Prostate gland (tissue), 2 donors: Measurements from ENCODE around the gene AEN. TPM values are rescaled to one million over a fixed set of nuclear protein-coding genes. Genes with fewer than 3 reads are reported as not detected.

Experiments
- DNase-seq: peaks from one replicate; pipeline ENCODE4 v3.0.0-alpha.2; 2019; ENCODE audit warnings: low spot score
- H3K27ac ChIP-seq, 2 donors: fragments of 200-600 bp; sonication (generic); 2 replicates each; pipeline ENCODE4 v1.5.1; 2017 to 2019
- H3K27me3 ChIP-seq: fragments of 200-600 bp; sonication (generic); replicated peaks from 2 replicates; pipeline ENCODE4 v1.5.1; 2019; ENCODE audit not compliant: insufficient read depth
- H3K36me3 ChIP-seq, 2 donors: fragments of 200-600 bp; sonication (generic); 1 replicate in 1 of 2; 2 replicates in 1 of 2; pipeline versions ENCODE4 v1.5.1 to v1.8.1; 2017 to 2019
- H3K4me1 ChIP-seq: fragments of 200-600 bp; sonication (generic); replicated peaks from 2 replicates; pipeline ENCODE4 v1.5.1; 2019
- H3K4me3 ChIP-seq, 2 donors: fragments of 200-600 bp; sonication (generic); 2 replicates each; pipeline ENCODE4 v1.5.1; 2017 to 2019
- H3K9me3 ChIP-seq: fragments of 200-600 bp; sonication (generic); 2 replicates; pipeline ENCODE4 v1.5.1; 2017
- POLR2A ChIP-seq: fragments of 450-650 bp; IDR thresholded peaks from one replicate; pipeline ENCODE4 v1.6.1; 2016; ENCODE audit warnings: antibody characterized with exemption, mild to moderate bottlenecking
- POLR2AphosphoS5 ChIP-seq: sonication (generic); formaldehyde crosslinking; IDR thresholded peaks from one replicate; pipeline ENCODE4 v1.6.1; 2017; ENCODE audit warnings: antibody characterized with exemption
- WGBS: methylation state at CpG from one replicate; pipeline ENCODE4 v1.1.5; 2018; 5-methylcytosine and 5-hydroxymethylcytosine counted together
- intact Hi-C: fragments of 100-400 bp; cut with DNase I; formaldehyde crosslinking; loops from one replicate; pipeline ENCODE4 v1.14.2; 2022
- total RNA-seq, 2 donors: library from RNA; depleted of rRNA; stranded (reverse); fragments of >200 nt; gene quantifications; one replicate each; pipeline ENCODE4 v1.1.0, GENCODE V29; 2016
- TF ChIP-seq, protein P1 (sequence below), 4 experiments: fragments of 200-600 bp in 2 of 4; fragments of 450-650 bp in 2 of 4; sonication (generic) in 2 of 4; IDR thresholded peaks; 1 replicate in 3 of 4; 2 replicates in 1 of 4; pipeline ENCODE4 v1.5.1; 2016 to 2019; ENCODE audit warnings: antibody characterized with exemption in 4 of 4, mild to moderate bottlenecking in 2 of 4, moderate library complexity in 2 of 4

Gene AEN
- total RNA-seq, 2 donors from 2014 or later: 20.4 to 30.4 TPM

DNA sequence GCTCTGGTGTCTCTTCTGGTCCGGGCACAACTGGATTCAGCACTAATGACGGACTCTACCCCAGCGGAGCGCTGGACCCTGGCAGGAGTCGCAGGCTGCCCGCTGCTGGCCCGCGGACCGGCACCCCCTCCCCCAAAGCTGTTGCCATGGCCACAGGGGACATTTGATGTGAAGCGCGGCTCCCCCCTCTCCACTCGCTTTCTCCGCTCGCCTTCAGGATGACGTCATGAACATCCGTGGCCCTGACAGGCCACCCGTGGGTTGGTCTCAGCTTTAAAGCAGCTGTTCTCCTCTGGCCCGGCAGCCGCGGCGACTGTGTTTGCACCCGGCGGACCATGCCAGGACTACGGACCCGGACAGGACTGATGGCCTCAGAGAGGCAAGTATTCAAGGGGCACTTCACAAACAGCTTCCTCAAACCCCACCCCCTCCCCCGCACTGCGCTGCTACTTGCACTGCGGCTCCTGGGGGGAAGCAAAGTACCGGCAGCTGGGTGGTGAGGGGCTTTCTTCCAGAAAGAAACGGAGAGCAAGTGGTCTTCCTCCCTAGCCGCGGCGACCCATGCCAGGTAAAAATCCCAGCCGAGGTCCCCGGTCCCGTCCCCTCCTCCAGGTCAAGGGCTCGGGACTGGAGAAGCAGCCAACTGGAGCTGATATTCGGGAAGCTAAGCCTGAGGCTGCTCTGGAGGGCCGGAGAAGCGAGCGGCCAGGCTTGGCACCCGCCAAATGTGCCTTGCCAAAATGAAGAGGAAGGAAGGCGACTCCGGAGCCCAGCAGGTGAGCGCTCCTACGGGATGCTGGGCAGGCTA lies 16.6 kb upstream of the AEN start:
- no peak for DNase-seq
- H3K4me1 ChIP-seq: peaks cover 2% of the 10 kb centered on the region
- intact Hi-C loops: no loop called here
- H3K27me3 ChIP-seq: peaks cover 34% of the 10 kb centered on the region
- 1% methylated on average over 46 of the region's 46 CpGs for WGBS
- TF ChIP-seq POLR2A (no peak), POLR2AphosphoS5 (no peak)
- TF ChIP-seq, protein P1, sequence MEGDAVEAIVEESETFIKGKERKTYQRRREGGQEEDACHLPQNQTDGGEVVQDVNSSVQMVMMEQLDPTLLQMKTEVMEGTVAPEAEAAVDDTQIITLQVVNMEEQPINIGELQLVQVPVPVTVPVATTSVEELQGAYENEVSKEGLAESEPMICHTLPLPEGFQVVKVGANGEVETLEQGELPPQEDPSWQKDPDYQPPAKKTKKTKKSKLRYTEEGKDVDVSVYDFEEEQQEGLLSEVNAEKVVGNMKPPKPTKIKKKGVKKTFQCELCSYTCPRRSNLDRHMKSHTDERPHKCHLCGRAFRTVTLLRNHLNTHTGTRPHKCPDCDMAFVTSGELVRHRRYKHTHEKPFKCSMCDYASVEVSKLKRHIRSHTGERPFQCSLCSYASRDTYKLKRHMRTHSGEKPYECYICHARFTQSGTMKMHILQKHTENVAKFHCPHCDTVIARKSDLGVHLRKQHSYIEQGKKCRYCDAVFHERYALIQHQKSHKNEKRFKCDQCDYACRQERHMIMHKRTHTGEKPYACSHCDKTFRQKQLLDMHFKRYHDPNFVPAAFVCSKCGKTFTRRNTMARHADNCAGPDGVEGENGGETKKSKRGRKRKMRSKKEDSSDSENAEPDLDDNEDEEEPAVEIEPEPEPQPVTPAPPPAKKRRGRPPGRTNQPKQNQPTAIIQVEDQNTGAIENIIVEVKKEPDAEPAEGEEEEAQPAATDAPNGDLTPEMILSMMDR (IDR thresholded peaks at IDR 0.05): no peak
- H3K27ac ChIP-seq: no peak overlapping the region
- H3K36me3 ChIP-seq: no peaks in the 10 kb centered on the region
- H3K9me3 ChIP-seq: no peaks in the 10 kb centered on the region
- no peak overlapping the region for H3K4me3 ChIP-seq

DNA sequence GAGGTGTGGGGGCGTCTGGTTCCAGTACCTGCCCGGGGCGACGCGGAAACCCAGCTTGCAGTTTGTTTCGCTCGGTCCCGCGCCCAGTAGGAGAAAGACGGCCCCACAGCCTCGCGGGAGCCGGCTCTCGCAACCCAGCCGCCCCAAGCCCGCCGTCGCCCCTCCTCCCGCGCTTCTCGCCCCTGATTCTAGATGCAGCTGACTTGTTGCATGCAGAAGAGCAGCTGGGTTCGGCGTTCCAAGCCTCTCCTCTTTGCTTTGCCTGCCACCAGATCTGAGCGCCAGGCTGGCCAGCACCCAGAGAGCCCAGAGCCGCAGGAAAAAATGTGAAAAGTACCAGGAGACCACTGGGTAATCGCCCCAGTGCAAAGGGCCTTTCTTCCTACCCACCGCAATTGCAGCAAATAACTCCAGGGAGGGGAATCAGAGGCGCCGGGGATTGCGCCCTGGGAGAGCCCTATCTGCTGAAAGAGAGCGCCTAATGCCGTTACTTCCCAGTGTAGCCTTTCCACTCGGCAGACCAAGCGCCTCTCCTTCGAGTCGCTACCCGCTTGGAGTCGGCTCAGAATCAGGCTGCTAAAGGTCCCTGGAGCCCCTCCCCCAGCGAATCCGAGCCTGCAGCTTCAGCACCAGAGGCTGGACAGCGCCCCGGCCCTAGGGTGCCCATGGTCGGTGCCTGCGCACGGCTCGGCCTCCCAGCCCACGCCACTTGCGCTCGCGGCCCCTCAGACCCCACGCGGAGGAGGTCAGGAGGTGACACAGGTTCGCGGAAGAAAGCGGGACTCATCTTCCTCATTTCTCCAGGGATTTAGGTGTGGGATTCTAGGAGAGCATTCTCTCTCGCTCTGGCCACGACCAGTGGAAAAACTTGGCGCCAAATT lies 15.7 kb upstream of the AEN start:
- no peak for DNase-seq

DNA sequence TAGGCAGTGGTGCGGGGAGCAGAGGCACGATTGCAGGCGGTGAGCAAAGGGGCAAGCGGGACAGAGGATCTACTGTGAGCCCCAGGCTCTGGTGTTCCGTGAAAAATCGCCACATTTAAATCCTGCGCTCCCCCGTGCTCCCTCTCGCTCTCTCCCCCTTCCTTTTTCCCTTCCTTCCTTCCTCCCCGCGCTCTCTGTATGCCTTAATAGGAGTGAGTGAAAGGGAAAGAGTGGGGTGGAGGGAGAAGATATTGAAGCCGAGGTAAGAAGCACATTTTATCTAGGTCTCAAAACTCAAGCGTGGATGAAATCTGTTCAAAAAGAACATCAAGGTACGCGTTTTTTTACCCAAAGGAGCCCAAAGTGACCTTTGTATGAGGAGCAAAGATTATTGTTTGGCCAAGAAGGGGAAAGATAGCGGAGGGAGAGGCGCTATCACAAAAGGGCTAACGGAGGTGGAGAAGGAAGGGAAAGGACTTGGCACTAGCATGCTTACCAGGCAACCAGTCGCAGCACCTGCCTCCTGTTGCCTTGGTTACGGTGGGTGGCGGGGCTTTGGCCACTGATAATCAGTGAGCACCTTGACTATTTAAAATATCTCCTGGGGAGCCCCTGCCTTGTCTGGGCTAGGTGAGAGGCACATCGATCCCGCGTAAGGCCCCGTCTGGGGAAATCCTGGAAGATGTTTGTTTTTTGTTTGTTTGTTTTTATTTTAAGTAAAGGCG lies 14.9 kb upstream of the AEN start:
- no peak for DNase-seq
- H3K4me1 ChIP-seq: peaks cover 2% of the 10 kb centered on the region
- peaks cover 34% of the 10 kb centered on the region for H3K27me3 ChIP-seq
- no peak for TF ChIP-seq POLR2A
- H3K4me3 ChIP-seq: no peak overlapping the region
- 14% methylated on average over 26 of the region's 26 CpGs for WGBS
- no peaks in the 10 kb centered on the region for H3K9me3 ChIP-seq
- intact Hi-C loops: no loop called here
- no peaks in the 10 kb centered on the region for H3K36me3 ChIP-seq
- no peak overlapping the region for H3K27ac ChIP-seq

More for the DNA sequence above, 15.7 kb upstream of the AEN start:
- no peaks in the 10 kb centered on the region for H3K36me3 ChIP-seq
- 1% methylated on average over 55 of the region's 58 CpGs for WGBS
- TF ChIP-seq POLR2AphosphoS5 (no peak), POLR2A (no peak)
- TF ChIP-seq, protein P1 (IDR thresholded peaks at IDR 0.05): no peak
- peaks cover 2% of the 10 kb centered on the region for H3K4me1 ChIP-seq
- H3K4me3 ChIP-seq: no peak overlapping the region
- H3K9me3 ChIP-seq: no peaks in the 10 kb centered on the region
- no peak overlapping the region for H3K27ac ChIP-seq
- intact Hi-C loops: no loop called here
- H3K27me3 ChIP-seq: peaks cover 34% of the 10 kb centered on the region

DNA sequence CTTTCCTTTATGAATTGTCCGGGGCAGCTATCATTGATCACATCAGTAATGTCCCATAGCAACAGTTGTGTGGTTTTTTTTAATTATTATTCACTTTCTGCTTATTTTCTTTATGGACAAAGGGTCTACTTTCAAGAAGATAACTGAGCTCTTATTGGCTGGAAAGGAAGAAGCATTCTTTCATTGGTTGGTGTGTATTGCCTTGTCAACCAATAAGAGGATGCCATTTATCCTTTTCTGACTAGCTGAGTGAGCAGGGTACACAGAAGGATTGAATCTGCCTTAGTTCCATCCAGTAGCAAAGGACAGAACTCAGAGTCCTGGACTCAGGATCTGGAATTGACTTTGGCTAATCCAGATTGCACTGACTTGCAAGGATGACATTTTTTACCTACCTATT lies 13.2 kb upstream of the AEN start:
- no peaks in the 10 kb centered on the region for H3K9me3 ChIP-seq
- 44% methylated on average over 1 of the region's 1 CpG for WGBS
- no peaks in the 10 kb centered on the region for H3K36me3 ChIP-seq
- no peak for TF ChIP-seq POLR2AphosphoS5
- TF ChIP-seq, protein P1 (IDR thresholded peaks at IDR 0.05): no peak
- TF ChIP-seq POLR2A: no peak
- no peak for DNase-seq
- H3K4me1 ChIP-seq: peaks cover 2% of the 10 kb centered on the region
- intact Hi-C loops: no loop called here
- no peak overlapping the region for H3K27ac ChIP-seq
- H3K27me3 ChIP-seq: peaks cover 34% of the 10 kb centered on the region
- no peak overlapping the region for H3K4me3 ChIP-seq
